Measurements from ENCODE around the gene GRAMD4.

Gene GRAMD4

DNA sequence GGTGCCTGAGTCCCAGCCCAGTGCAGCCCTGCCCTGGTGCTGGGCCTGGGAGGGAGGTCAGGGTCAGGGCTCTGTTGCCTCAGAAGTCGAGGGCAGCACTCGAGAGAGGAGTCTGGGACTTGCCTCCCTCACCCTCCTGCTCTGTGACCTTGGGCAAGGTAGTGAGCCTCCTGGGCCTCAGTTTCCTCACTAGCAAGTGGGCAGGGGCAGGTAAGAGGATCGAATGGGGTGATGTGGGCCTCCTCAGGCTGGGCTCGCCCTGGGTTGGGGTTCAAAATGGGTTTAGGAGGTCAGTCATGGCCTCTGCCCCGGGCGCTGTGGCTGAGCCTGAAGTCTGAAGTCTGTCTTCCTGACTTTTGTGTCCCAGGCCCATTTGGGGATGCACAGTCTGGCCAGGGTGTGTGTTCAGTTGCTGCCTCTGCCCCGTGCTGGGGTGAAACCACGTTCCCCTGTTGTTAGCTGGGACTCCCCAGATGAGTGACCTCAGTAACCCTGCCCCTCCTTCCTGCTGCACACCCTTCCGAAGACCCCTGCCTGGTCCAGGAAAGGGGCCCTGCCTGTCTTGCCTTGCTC lies 41.8 kb upstream of the GRAMD4 start:
- Histone ChIP-seq H3K27me3 (ENCODE audit: control insufficient read depth, low read length) (peaks cover 11% of the 10 kb centered on the region), H3K4me2 (ENCODE audit: low read length) (peak overlapping the region; percentile 100), H3K4me3 (ENCODE audit: low read length) (peak overlapping the region; percentile 89), H3K79me2 (ENCODE audit: control insufficient read depth, low read length) (peaks cover 37% of the 10 kb centered on the region), H4K20me1 (ENCODE audit: control insufficient read depth, insufficient read depth, low read depth, low read length) (no peaks in the 10 kb centered on the region), H3F3A (ENCODE audit: control insufficient read depth, insufficient read depth) (peaks cover 13% of the 10 kb centered on the region), H3K4me1 (ENCODE audit: control insufficient read depth, low read length) (peaks cover 67% of the 10 kb centered on the region), H3K27ac (ENCODE audit: low read depth, low read length) (no peak overlapping the region), H3K9me2 (replicated peaks; ENCODE audit: control insufficient read depth, low read length) (no peaks in the 10 kb centered on the region), H3K36me3 (ENCODE audit: control insufficient read depth, low read length) (no peaks in the 10 kb centered on the region), H3K9me3 (ENCODE audit: control insufficient read depth, insufficient read depth, low read length) (no peaks in the 10 kb centered on the region)
- no peak for TF ChIP-seq EZH2phosphoT487 (IDR thresholded peaks at IDR 0.05; ENCODE audit: borderline replicate concordance, low read length)
- TF ChIP-seq, protein P1, sequence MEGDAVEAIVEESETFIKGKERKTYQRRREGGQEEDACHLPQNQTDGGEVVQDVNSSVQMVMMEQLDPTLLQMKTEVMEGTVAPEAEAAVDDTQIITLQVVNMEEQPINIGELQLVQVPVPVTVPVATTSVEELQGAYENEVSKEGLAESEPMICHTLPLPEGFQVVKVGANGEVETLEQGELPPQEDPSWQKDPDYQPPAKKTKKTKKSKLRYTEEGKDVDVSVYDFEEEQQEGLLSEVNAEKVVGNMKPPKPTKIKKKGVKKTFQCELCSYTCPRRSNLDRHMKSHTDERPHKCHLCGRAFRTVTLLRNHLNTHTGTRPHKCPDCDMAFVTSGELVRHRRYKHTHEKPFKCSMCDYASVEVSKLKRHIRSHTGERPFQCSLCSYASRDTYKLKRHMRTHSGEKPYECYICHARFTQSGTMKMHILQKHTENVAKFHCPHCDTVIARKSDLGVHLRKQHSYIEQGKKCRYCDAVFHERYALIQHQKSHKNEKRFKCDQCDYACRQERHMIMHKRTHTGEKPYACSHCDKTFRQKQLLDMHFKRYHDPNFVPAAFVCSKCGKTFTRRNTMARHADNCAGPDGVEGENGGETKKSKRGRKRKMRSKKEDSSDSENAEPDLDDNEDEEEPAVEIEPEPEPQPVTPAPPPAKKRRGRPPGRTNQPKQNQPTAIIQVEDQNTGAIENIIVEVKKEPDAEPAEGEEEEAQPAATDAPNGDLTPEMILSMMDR (IDR thresholded peaks at IDR 0.05; ENCODE audit: low read depth, low read length, poor library complexity, severe bottlenecking): no peak

DNA sequence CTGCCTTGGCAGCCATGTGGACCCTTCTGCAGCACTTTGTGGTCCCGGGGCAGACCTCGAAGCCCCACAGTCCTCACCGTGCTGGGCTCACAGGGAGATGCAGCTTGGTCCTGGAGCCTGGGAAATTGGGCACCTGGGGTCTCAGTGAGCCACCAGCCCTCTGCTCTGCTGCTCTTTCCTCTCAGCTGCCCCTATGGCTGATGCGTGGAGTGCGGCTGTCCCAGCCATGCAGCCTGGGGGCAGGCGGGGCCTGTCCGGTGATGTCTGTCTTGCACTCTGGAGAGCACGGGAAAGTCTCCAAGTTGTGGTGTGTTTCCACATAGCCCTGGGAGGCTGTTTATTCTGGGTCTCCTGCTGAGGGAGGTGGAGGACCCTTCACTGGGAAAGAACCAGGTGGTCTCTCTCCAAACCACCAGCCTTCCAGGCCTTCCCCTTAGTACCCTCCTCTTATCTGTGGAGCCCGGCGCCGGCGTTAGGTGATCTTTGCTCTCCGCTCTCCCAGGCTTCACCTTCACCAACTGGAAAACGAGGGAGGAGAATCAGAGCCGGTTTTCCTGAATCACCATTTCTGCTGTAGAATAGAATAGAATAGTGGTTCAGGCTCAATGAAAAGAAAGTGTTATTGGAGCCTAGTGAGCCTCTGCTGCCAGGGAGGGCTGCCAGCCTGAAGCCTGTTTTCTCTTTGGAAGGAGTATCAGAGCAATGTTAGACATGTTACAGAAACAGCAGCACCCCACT lies 41.2 kb upstream of the GRAMD4 start:
- peaks cover 17% of the 10 kb centered on the region for H3F3A ChIP-seq (ENCODE audit: control insufficient read depth, insufficient read depth)
- no peaks in the 10 kb centered on the region for H3K9me3 ChIP-seq (ENCODE audit: control insufficient read depth, insufficient read depth, low read length)
- no peaks in the 10 kb centered on the region for H3K36me3 ChIP-seq (ENCODE audit: control insufficient read depth, low read length)
- peaks cover 11% of the 10 kb centered on the region for H3K27me3 ChIP-seq (ENCODE audit: control insufficient read depth, low read length)
- H3K79me2 ChIP-seq (ENCODE audit: control insufficient read depth, low read length): peaks cover 43% of the 10 kb centered on the region
- H4K20me1 ChIP-seq (ENCODE audit: control insufficient read depth, insufficient read depth, low read depth, low read length): no peaks in the 10 kb centered on the region
- H3K4me1 ChIP-seq (ENCODE audit: control insufficient read depth, low read length): peaks cover 72% of the 10 kb centered on the region
- peak overlapping the region; percentile 100; the same call in 1 of the 2 replicates for H3K4me2 ChIP-seq (ENCODE audit: low read length)
- H3K4me3 ChIP-seq (ENCODE audit: low read length): peak overlapping the region; percentile 89; the same call in 1 of the 2 replicates
- H3K9me2 ChIP-seq (replicated peaks; ENCODE audit: control insufficient read depth, low read length): no peaks in the 10 kb centered on the region
- TF ChIP-seq, protein P1 (IDR thresholded peaks at IDR 0.05; ENCODE audit: low read depth, low read length, poor library complexity, severe bottlenecking): no peak
- TF ChIP-seq EZH2phosphoT487 (IDR thresholded peaks at IDR 0.05; ENCODE audit: borderline replicate concordance, low read length): no peak
- H3K27ac ChIP-seq (ENCODE audit: low read depth, low read length): no peak overlapping the region

DNA sequence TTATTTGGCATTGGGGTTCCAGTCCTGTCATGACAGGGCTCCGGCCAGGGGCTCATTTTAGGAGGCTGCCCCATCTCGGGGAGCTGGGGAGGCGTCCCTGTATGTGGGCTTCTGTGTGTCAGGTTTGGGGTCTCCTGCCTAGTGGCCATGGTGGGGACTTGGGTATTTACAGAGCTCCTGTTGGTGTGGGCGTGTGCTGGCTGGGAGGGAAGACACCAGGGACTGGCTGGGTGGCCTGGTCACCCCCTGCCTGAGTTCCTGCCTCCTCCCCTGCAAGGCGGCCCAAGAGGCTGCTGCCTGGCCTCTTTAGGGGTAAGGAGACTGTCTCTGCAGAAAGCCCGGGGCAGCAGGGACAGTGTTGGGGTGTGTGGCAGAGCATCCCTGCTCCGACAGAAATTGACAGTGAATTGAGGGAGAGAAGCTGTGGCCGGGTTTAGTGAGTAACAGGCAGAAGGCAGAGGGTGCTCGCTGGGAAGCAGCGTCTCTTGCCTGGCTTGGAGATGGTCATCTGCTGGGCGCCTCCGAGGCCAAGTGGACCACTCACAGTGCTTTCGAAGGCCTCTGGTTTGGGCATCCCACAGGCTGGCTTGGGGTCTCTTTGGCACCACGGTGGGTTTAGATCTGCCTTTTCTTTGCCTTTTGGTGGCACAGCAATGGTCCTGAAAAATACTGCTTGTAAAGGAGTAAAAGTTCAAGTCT lies 40.3 kb upstream of the GRAMD4 start:
- Histone ChIP-seq H3K27ac (ENCODE audit: low read depth, low read length) (no peak overlapping the region), H3K9me3 (ENCODE audit: control insufficient read depth, insufficient read depth, low read length) (no peaks in the 10 kb centered on the region), H3F3A (ENCODE audit: control insufficient read depth, insufficient read depth) (peaks cover 17% of the 10 kb centered on the region), H3K4me3 (ENCODE audit: low read length) (no peak overlapping the region), H3K27me3 (ENCODE audit: control insufficient read depth, low read length) (peaks cover 11% of the 10 kb centered on the region), H3K4me2 (ENCODE audit: low read length) (no peak overlapping the region), H4K20me1 (ENCODE audit: control insufficient read depth, insufficient read depth, low read depth, low read length) (no peaks in the 10 kb centered on the region), H3K4me1 (ENCODE audit: control insufficient read depth, low read length) (peaks cover 72% of the 10 kb centered on the region), H3K9me2 (replicated peaks; ENCODE audit: control insufficient read depth, low read length) (no peaks in the 10 kb centered on the region), H3K79me2 (ENCODE audit: control insufficient read depth, low read length) (peaks cover 48% of the 10 kb centered on the region), H3K36me3 (ENCODE audit: control insufficient read depth, low read length) (no peaks in the 10 kb centered on the region)
- TF ChIP-seq, protein P1 (IDR thresholded peaks at IDR 0.05; ENCODE audit: low read depth, low read length, poor library complexity, severe bottlenecking): no peak
- no peak for TF ChIP-seq EZH2phosphoT487 (IDR thresholded peaks at IDR 0.05; ENCODE audit: borderline replicate concordance, low read length)
